ENCODE data around the gene ABHD2. TPM values are rescaled to one million over a fixed set of nuclear protein-coding genes. Genes with fewer than 3 reads are reported as not detected.
A peak's percentile ranks its signal among the peaks of the same experiment; 100 is the strongest.
"Not testable (repeated sequence)": the region's sequence is repeated elsewhere in the genome, so short reads cannot be mapped to it uniquely, and the experiment has no call there.

ABHD2 gene
- total RNA-seq, 1 donor = 43.6 TPM

- DNase-seq (ENCODE audit: low read depth) = no peak
- no peak for TF ChIP-seq CTCF (IDR thresholded peaks at IDR 0.05; ENCODE audit: insufficient read depth, low read depth, low read length)
- no peak overlapping the region for H3K4me3 ChIP-seq (ENCODE audit: low read depth, low read length)
These were observed 43.5 kb downstream of the ABHD2 start for GRCh38 chr15:89131731-89132130.

- H3K4me3 ChIP-seq (ENCODE audit: low read depth, low read length) = no peak overlapping the region
- no peak for TF ChIP-seq CTCF (IDR thresholded peaks at IDR 0.05; ENCODE audit: insufficient read depth, low read depth, low read length)
- no peak for DNase-seq (ENCODE audit: low read depth)
These were observed 44.6 kb downstream of the ABHD2 start for GRCh38 chr15:89132611-89133507.

- not testable (repeated sequence) for H3K4me3 ChIP-seq (ENCODE audit: low read depth, low read length)
- DNase-seq (ENCODE audit: low read depth) = peak; percentile 41
These were observed 47.3 kb downstream of the ABHD2 start for GRCh38 chr15:89135387-89136077.

GRCh38 chr15:89136078-89136806, 48.0 kb downstream of the ABHD2 start:
- H3K4me3 ChIP-seq (ENCODE audit: low read depth, low read length) = no peak overlapping the region
- TF ChIP-seq CTCF (IDR thresholded peaks at IDR 0.05; ENCODE audit: insufficient read depth, low read depth, low read length) = no peak
- no peak for DNase-seq (ENCODE audit: low read depth)

- no peak overlapping the region for H3K4me3 ChIP-seq (ENCODE audit: low read depth, low read length)
- peak; percentile 61 for DNase-seq (ENCODE audit: low read depth)
- no peak for TF ChIP-seq CTCF (IDR thresholded peaks at IDR 0.05; ENCODE audit: insufficient read depth, low read depth, low read length)
These were observed 48.8 kb downstream of the ABHD2 start for GRCh38 chr15:89136818-89137772.

GRCh38 chr15:89137926-89138325, 49.7 kb downstream of the ABHD2 start:
- H3K4me3 ChIP-seq (ENCODE audit: low read depth, low read length) = no peak overlapping the region
- TF ChIP-seq CTCF (IDR thresholded peaks at IDR 0.05; ENCODE audit: insufficient read depth, low read depth, low read length) = no peak
- DNase-seq (ENCODE audit: low read depth) = no peak
